Right kidney (tissue), 9 donors: ENCODE data around the gene OR2T4.

Experiments
- DNase-seq: peaks from one replicate; pipeline ENCODE4 v3.0.0-alpha.2; 2016
- long read RNA-seq, 8 donors: transcript quantifications; one replicate each; lab custom pipeline, GENCODE V29; 2026

Gene OR2T4, protein sequence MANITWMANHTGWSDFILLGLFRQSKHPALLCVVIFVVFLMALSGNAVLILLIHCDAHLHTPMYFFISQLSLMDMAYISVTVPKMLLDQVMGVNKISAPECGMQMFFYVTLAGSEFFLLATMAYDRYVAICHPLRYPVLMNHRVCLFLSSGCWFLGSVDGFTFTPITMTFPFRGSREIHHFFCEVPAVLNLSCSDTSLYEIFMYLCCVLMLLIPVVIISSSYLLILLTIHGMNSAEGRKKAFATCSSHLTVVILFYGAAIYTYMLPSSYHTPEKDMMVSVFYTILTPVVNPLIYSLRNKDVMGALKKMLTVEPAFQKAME
- long read RNA-seq, donor 1 = 0 reads
- long read RNA-seq, donor 2 = 0 reads
- long read RNA-seq, donor 3 = 0 reads
- long read RNA-seq, donor 4 = 0 reads
- long read RNA-seq, donor 5 = 0 reads
- long read RNA-seq, donor 6 = 0 reads
- long read RNA-seq, donor 7 = 0 reads
- long read RNA-seq, donor 8 = 0 reads

DNA sequence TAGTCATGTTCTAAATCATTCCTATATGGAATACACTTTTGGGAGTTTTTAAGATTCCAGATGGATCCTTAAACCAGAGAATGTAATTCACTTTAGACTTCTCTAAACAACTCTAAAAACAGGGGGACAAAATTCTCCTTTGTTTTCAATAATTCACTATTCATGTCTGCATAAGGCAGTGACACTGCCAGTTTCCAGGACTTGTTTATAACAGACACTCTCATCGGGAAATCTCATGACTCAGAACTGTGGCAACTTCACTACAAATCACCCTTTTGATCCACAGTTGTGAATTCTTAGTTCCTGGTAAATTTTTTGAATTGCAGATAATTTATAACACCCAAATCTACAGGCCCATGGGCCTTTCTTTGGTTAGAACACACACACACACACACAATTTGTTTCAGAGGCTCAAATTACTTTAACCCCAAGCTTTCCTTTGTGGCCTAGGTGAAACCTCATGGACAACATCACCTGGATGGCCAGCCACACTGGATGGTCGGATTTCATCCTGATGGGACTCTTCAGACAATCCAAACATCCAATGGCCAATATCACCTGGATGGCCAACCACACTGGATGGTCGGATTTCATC lies at the start of gene OR2T4:
Gene OR2T4, plus strand, starts transcription at position 545 of the 595 bp plus-strand sequence. Its CDS starts 0 bp downstream, at position 545.
- no peak for DNase-seq

DNA sequence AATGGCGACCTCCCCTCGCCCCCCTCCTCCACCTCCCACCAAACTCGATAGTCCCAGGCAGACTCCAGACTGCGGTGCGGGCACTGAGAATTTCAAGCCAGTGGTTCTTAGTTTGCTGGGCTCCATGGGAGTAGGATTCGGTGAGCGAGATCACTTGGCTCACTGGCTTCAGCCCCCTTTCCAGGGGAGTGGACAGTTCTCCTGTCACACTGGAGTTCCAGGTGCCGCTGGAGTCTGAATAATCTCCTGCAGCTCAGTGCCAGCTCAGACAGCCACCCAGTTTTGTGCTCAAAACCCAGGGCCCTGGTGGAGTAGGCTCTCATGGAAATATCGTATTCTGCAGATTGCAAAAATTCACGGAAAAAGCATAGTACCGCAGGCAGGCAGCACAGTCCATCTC lies 44.7 kb upstream of the OR2T4 start:
- DNase-seq = no peak

DNA sequence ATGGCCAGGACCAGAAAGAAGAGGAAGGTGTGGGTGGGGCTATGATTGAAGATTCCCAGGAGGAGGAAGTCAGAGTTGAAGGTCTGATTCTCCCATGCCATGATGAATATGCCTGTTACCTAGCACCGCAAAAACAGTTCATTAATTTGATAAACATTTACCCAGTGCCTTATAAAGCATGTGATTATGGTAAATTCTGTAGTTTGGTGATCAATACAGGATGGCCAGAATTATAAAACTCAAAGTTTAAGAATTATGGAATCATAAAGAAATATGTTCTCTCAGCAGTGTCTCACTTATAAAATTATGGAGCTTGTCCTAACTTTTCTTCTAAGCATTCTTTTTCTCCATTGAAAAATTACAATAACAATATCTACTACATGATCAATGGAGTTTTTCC lies 37.0 kb upstream of the OR2T4 start, which contains the start of gene OR2M7:
Gene OR2M7, minus strand, starts transcription at position 101 of the 400 bp plus-strand sequence. Its CDS starts 0 bp downstream, at position 101.
- no peak for DNase-seq

DNA sequence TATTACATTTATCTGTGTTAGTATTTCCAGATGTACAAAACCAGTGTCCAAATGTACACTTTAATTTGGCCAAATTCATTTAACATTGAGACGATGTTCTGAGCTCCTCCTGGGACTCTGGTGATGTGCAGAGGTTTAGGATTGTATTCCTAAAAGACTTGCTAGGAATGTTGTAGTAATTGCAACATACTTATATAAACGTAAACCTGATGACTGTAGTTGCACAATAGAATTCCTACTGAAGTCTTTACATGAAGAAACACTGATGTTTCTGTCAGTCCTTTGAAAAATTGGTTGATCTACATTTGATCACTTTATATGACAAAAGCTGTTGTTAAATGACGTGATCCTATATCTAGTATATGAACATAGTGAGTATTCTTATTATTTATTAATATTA lies 18.0 kb upstream of the OR2T4 start:
- no peak for DNase-seq

DNA sequence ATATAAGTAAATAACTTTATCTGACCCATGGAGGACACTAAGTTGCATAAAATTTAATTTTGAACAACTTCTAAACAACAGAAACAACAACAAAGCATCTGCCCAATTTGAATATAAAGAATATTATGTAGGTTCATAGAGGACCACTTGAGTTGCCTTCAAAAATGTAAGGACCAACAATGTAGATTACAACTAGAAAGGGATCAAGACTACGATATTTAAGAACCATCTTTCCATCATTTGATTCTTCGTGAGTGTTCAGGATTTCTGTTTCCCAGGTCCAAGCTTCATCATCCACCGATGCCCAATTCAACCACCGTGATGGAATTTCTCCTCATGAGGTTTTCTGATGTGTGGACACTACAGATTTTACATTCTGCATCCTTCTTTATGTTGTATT lies 13.0 kb upstream of the OR2T4 start, which contains the start of gene OR14C36:
Gene OR14C36, plus strand, starts transcription at position 301 of the 400 bp plus-strand sequence. Its CDS starts 0 bp downstream, at position 301.
- no peak for DNase-seq

DNA sequence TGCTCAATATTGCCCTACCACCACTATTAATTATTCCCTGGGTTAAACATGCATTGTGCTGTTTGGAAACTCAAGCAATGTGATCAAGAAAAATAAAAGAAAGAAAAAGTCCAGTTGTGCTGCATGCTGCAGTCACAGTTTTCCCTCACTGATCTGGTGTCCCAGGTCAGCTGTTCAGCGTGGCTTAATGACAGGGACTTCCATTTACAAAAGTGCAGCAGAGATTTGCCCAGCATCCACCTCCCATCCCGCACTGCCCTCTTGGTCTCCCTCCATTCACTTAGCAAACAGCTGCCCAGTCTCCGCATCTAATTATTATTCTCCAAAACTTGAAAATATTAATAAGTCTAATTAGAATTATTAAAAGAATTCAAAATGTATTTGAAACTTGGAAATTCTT lies 2.0 kb upstream of the OR2T4 start:
- no peak for DNase-seq

DNA sequence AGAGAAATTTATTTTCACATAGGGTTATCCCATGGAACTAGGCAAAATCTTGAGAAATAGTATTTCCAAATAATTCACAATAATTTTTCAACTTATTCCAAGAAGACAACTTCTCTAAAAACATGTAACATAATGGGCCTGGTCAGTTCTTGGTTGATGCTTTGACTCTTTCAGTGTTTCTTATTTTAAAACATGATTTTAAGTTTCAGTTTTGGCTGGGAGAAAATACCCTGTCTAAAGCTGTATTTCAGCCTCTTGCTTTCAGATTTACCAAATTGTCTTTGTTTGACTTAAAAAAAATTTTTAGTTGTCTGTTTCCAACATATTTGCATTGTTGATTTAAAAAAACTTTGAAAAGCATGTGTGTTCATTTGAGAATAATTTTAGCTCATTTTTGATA lies 5.1 kb downstream of the OR2T4 start:
- no peak for DNase-seq

DNA sequence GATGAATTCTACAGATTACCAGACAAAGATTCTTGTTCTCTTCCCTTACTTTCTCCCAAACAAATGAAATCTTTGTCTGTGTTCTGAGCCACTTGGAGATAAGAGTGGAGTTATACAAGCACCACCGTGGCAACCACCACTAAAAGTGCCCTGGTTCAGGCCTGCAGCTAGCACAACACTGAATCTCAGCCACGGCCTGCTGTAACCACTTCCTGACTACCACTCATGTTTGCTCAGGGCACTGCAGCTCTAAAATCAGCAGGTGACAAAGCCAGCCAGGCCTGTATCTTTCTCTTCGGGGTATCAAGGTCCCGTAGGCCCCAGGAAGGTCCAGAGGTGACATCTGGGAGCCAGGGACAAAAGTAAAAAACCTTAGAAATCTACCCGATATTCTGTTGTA lies 10.9 kb downstream of the OR2T4 start:
- DNase-seq = no peak

DNA sequence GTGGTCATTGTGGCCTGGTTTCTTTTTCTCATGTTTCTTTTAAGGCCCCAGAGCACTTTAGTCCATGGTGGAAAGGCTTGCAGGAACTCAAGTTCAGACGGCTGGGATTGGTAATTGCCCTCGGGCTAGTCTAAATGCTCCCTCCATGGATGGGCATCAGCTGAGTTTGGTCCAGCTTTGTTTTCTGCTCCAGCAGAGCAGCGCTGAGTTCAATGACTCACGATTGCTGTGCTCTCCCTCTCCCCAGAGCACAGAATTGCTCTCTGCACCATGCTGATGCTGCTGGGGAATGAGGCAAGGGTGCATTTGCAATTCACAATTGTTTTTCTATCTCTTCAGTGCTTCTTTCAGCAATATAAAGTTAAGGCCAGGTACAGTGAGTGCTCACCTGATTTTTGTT lies 12.3 kb downstream of the OR2T4 start:
- no peak for DNase-seq

DNA sequence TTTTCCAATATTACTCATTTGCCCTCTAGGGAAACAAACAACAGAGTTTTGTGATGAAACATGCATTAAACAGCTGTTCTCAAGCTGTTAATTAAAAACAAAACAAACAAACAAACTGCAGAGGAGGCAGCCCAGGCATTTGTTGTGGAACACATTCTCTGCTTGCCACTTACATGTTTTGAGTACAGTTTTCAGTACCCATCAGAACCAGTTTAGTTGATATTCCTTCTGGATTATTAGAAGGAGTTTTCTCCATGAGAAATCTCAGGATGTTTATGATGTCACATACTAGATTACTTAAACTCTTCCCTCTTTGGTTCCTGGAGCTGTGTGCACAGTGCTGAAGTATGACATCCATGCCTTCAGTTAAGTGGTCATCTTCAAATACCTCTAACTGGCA lies 14.0 kb downstream of the OR2T4 start, which contains the start of gene OR2T6:
Gene OR2T6, plus strand, starts transcription at position 301 of the 400 bp plus-strand sequence. CDS start 11,863 bp downstream, outside the sequence.
- DNase-seq = no peak

DNA sequence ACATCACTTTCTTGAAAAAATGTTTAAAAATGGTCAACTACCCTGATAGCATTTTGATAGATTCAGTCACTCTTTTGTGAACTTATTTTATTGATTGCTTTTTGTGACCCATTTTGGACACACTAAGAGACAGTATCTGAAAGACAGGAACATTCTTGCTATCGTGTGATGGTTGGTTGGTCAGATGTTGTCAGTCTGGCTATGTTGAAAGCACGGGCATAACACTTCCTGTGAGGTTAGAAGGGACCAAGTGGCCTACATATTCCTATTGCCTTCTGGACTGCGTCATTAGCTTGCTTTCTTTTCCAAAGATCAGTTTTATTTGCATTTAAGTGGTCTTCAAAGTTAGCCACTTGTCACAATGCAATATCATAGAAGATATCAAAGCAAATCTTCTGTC lies 15.5 kb downstream of the OR2T4 start:
- DNase-seq = no peak

DNA sequence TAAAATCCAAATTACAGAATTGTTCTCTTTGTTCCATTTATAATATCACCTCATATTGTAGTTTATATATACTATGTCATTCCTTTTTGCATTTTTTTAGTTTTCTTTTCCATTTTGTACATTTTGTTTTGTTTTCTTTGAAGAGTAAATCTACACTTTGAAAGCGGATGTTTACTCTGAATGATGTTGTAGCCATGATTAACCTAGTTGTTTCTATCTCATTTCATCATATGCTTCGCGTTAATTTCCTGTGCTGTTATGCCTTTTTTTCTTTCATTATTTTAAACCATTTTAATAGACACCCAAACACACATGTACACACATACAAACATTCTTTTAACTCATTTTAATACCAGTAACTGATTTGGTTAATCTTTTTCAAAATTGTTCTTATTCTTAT lies 19.4 kb downstream of the OR2T4 start:
- DNase-seq = no peak

DNA sequence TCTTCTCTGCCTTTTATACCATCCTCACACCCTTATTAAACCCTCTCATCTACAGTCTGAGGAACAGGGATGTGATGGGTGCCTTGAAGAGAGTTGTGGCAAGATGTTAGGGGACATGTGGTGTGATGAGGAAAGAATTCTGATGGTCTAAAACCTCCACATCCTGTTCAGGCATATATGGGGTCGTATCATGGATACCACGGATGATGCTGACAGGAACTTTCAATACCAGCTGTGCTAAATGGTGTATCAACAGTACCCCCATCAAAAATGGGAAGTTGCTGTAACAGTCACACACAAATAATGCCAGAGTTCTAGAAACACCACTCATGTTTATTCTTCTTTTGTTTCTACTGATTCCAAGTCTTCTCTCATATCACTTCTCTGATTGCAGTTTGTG lies 27.0 kb downstream of the OR2T4 start:
- no peak for DNase-seq

DNA sequence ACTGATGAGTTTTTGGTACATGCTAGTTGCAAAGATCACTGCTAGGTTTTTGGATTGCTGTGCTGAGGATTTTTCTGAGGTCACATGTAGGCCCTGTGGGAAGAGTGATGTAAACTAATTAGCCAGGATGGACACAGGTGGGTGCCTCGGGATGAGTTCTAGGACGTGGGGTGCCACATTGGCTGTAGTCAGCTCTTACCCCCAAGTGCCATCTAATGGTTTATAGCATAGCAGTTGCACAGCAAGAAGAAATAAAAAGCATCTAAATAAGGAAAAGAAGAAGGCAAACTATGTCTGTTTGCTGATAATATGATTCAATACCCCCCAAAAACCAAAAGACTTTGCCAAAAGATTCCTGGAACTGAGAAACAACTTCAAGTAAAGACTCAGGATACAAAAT lies 31.6 kb downstream of the OR2T4 start:
- DNase-seq = no peak

DNA sequence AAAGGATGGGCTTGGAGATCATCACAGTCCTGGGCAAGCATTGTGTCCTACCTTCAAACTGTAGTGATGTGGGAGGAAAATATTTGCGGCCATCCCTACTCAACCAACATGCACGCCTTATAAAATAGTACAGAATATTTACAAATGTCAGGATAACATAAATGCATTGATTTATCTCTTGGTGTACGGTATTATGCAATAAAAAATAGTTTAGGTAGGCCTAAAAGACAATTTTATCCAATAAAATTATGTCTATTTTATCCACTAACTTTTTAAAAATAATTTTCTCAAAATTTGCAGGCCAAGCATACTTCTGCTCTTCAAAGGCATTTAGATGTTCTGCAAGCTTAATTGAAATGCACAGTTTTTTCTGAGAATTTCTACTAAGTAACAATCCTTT lies 41.3 kb downstream of the OR2T4 start, which contains the start of gene OR2T1:
Gene OR2T1, plus strand, starts transcription at position 301 of the 400 bp plus-strand sequence. CDS start 3,100 bp downstream, outside the sequence.
- no peak for DNase-seq

DNA sequence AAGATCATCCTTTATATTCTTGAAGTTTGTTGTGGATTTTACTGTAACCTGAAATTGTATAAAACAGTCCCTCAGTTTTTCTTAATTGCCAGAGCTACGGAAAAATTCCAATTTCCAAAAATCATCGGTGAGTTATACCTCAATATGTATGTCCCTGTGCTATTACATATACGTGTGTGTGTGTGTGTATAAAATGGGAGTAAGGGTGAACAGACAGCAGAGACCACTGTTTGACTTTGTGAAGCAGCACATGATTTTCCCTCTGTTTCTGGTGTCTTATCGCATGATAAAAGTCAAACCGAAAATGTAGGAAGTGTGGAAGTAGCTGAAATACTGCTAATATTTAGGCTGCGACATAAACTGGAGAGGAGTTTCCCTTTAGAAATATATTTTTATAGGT lies 42.6 kb downstream of the OR2T4 start:
- DNase-seq = no peak

DNA sequence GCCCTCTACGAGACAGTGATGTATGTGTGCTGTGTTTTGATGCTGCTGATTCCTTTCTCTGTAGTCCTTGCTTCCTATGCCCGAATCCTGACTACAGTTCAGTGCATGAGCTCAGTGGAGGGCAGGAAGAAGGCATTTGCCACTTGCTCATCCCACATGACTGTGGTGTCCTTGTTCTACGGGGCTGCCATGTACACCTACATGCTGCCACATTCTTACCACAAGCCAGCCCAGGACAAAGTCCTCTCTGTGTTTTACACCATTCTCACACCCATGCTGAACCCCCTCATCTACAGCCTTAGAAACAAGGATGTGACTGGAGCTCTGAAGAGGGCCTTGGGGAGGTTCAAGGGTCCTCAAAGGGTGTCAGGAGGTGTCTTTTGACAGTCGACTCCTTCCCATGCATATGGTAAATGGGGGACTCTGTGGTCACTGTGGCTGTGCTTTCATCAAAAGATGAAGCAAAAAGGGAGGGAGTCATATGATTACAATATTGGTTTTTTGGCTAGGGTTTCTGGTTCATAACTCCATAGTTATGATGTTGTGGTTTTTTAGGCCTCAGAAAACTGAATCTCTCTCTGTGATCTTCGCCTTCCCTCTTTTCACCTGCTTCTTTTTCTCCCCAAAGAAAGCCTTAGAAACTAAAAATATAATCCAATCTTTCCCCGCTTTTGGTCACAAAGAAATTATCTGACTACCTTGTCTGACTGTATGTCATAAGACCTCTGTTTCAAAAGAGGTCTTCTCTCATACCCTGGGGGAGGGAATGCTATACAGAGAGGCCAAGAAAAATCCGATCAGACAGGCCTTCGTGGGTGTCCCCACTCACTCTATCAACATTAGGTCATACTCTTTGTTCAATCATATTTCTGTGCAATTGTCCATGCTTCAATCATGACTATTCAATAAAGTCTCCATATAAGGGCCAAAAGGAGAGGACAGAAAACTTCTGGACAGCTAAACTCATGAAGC lies 45.5 kb downstream of the OR2T4 start:
- DNase-seq = no peak
